ACC112 (cell line): ENCODE measurements around the gene TERB1.

Source experiments
- H2AFZ ChIP-seq: fragments of 200-600 bp; sonication (generic); one replicate; pipeline ENCODE4 v1.6.0; 2017; ENCODE audit warnings: antibody characterized with exemption, low read length; ENCODE audit not compliant: unreplicated experiment
- H3K27ac ChIP-seq: fragments of 200-600 bp; sonication (generic); 2 replicates; pipeline ENCODE4 v1.5.1; 2014; ENCODE audit warnings: low read depth, mild to moderate bottlenecking, antibody characterized with exemption, low read length, moderate library complexity
- H3K27me3 ChIP-seq: fragments of 200-600 bp; sonication (generic); 2 replicates; pipeline ENCODE4 v1.6.1; 2014; ENCODE audit warnings: mild to moderate bottlenecking, antibody characterized with exemption, low read length, moderate library complexity, mixed read lengths; ENCODE audit not compliant: insufficient read depth
- H3K36me3 ChIP-seq: fragments of 200-600 bp; sonication (generic); 2 replicates; pipeline ENCODE4 v1.6.1; 2016; ENCODE audit warnings: mild to moderate bottlenecking, antibody characterized with exemption, low read length, moderate library complexity, mixed read lengths; ENCODE audit not compliant: insufficient read depth
- H3K4me1 ChIP-seq: fragments of 200-600 bp; sonication (generic); one replicate; pipeline ENCODE4 v1.6.1; 2016; ENCODE audit warnings: low read length, mixed read lengths; ENCODE audit not compliant: insufficient read depth, unreplicated experiment, control insufficient read depth
- H3K4me3 ChIP-seq: fragments of 200-600 bp; sonication (generic); 2 replicates; pipeline ENCODE4 v1.5.1; 2014; ENCODE audit warnings: mild to moderate bottlenecking, low read depth, low read length
- H3K79me2 ChIP-seq: fragments of 200-600 bp; sonication (generic); one replicate; pipeline ENCODE4 v1.6.0; 2016; ENCODE audit warnings: low read length; ENCODE audit not compliant: control insufficient read depth, unreplicated experiment, insufficient read depth

Gene TERB1

DNA sequence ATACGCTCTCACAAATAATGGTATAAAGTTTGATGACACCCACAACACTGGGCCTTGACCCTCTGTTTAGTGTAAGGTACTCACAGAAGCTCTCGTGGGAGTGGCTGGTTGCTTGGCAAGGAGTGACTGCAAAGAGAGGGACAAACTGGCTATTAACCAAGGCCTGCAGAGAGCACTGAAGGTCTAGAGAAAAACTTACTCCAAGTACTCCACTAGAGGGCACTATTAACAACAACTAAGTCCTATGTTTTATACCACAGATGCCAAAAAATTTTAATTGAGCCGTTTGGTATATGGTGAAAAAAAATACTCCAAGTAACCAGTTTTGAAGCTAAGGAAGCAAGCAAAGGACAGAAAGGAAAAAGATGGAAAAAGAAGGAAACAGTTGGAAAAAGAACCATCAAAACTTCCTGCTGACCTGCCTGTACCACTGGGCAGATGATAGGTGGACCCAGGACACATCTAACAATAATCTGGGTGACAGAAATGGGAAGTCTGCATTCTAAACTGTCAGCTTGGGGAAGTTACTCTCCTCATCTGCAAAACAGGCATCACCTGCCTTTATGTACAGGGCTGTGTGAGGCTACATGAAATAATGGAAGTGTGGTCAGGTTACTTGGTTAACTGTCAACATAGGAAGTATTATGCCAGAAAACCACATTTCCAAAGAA, 73.1 kb downstream of the TERB1 start:
- Histone ChIP-seq H3K4me1 (no peaks in the 10 kb centered on the region), H3K27me3 (no peaks in the 10 kb centered on the region), H3K27ac (no peak overlapping the region), H3K36me3 (peaks cover 58% of the 10 kb centered on the region), H3K79me2 (no peaks in the 10 kb centered on the region), H3K4me3 (no peak overlapping the region), H2AFZ (no peak overlapping the region)

DNA sequence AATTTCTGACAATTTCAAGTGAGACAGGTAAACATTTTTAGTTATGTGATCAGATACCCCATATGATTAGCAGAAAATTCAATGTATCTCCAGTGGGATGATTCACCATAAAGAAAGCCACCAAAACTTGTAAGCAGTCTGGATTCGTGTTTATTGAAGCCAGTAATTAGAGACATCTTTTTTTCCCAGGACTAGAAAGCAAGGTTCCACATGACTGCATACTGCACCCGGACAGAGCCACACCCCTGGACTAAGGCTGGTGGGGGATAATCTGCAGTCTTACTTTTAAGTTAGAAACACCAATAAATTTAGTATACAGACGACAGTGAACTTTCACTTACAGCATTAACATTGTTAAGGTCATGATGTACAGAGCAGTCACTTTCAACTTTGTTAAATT, 80.6 kb downstream of the TERB1 start:
- Histone ChIP-seq H3K4me1 (no peaks in the 10 kb centered on the region), H3K27me3 (no peaks in the 10 kb centered on the region), H3K36me3 (peaks cover 27% of the 10 kb centered on the region), H3K4me3 (no peak overlapping the region), H2AFZ (no peak overlapping the region), H3K27ac (no peak overlapping the region), H3K79me2 (no peaks in the 10 kb centered on the region)

DNA sequence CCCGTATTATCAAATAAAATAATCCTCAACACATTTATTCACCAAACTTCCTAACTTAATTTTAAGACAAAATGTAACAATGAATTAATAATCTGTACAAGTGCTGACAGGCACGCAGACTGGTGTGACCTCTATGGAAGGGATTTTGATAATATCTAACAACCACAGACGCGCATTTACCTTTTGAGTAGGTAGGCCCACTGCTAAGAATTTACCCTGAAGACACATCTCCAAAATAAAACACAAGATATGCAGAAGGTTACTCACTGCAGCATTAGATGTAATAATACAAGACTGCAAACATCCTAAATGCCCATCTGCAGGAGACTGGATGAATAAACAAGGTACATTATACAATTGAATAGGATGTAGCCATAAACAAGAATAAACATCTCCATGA, 82.1 kb downstream of the TERB1 start:
- no peak overlapping the region for H3K27ac ChIP-seq
- no peak overlapping the region for H3K4me3 ChIP-seq
- peaks cover 22% of the 10 kb centered on the region for H3K36me3 ChIP-seq
- no peaks in the 10 kb centered on the region for H3K27me3 ChIP-seq
- no peaks in the 10 kb centered on the region for H3K79me2 ChIP-seq
- no peak overlapping the region for H2AFZ ChIP-seq
- H3K4me1 ChIP-seq = no peaks in the 10 kb centered on the region

DNA sequence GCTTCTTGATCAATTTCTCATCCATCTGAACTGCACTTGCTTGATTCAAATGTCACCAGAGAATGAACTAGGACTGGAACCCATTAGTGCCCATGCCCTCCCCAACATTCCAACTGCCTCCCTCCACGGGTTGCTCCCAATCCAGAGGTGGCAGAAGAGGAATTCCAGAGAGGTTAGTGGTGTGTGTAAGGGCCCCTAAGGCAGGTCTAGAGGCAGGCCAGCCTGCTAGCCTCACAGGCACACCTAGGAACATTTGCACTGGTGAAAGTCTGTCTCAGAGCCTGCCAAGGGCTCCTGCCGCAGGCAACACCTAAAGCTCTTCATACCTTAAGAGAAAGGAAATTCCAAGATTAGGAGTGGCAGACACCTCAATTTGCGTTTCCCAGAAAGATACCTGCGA, 83.6 kb downstream of the TERB1 start:
- Histone ChIP-seq H3K4me3 (no peak overlapping the region), H2AFZ (no peak overlapping the region), H3K27ac (no peak overlapping the region), H3K79me2 (no peaks in the 10 kb centered on the region), H3K27me3 (no peaks in the 10 kb centered on the region), H3K36me3 (peaks cover 8% of the 10 kb centered on the region; the same call in 1 of the 2 replicates), H3K4me1 (no peaks in the 10 kb centered on the region)

DNA sequence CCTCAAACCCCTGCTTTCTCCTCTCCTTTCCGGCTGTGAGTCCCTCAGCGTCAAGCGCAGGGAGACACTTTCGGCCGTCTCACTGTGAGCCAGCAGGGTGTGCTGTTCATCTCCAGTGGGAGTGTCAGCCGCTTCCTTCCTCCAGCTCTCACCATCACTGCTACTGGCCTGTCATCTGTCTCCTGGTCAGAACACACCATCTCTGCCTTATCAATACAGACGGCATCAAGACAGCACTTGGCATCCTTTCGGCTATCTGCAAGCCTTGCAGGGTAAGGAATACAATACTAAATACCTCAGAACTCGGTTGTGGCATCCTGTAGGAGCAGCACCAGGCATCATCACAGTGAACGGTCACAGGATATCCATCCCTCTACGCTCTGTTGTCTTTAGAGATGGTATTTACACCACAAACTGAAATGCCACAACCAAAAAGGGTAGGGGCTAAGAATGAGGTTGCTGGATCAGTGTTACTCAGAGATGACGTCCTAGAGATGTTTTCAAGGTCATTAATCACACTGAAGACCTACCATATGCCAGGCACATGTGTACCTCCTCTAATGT, 84.2 kb downstream of the TERB1 start:
- Histone ChIP-seq H3K27me3 (no peaks in the 10 kb centered on the region), H3K4me3 (no peak overlapping the region), H2AFZ (no peak overlapping the region), H3K79me2 (no peaks in the 10 kb centered on the region), H3K36me3 (peaks cover 3% of the 10 kb centered on the region; the same call in 1 of the 2 replicates), H3K4me1 (no peaks in the 10 kb centered on the region), H3K27ac (no peak overlapping the region)

DNA sequence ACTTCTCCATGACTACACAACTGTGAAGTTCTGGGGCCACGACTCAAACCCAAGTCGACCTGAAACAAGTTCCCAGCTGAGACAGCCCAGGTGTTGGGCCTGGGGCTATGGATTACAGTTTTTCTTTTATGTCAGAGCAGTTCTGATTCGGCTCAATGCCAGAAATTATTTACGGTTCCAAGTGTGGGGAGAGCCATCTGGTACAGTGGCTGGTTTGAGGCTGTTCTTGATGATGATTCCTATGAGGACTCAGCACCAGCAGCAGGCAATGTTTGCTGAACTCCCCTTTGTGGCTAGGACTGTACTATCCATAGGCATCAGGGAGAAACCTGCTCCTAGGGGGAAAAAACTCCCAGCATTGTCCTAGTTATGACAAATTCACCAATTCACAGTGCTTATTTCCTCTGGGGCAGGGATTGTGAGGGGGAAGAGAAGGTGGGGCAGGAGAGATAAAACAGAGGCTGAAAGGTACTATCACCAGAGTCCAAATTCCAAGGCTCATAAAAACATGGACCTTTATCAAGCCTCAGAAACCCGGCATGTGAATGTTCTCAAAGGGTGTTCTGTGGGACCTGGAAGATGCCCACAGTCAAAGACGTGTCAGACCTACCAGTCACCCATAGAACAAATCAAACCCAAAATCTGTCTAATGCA, 86.6 kb downstream of the TERB1 start:
- Histone ChIP-seq H3K4me3 (no peak overlapping the region), H3K79me2 (no peaks in the 10 kb centered on the region), H3K36me3 (no peaks in the 10 kb centered on the region; the same call in 1 of the 2 replicates)

DNA sequence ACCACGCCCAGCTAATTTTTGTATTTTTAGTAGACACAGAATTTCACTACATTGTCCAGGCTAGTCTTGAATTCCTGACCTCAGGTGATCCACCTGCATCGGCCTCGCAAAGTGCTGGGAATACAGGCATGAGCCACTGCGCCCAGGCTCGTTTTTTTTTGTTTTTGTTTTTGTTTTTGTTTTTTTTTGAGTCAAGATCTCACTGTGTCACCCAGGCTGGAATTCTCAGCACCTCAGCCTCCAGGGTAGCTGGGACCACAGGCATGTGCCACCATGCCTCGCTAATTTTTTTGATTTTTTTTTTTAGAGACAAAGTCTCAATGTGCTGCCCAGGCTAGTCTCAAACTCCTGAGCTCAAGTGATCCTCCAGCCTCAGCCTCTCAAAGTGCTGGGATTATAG, 87.3 kb downstream of the TERB1 start:
- no peaks in the 10 kb centered on the region for H3K79me2 ChIP-seq
- no peaks in the 10 kb centered on the region for H3K36me3 ChIP-seq
- H3K4me3 ChIP-seq = no peak overlapping the region
- no peaks in the 10 kb centered on the region for H3K27me3 ChIP-seq
- H2AFZ ChIP-seq = no peak overlapping the region
- no peaks in the 10 kb centered on the region for H3K4me1 ChIP-seq
- H3K27ac ChIP-seq = no peak overlapping the region

More for the DNA sequence above, 86.6 kb downstream of the TERB1 start:
- H2AFZ ChIP-seq = no peak overlapping the region
- no peaks in the 10 kb centered on the region for H3K4me1 ChIP-seq
- no peak overlapping the region for H3K27ac ChIP-seq
- no peaks in the 10 kb centered on the region for H3K27me3 ChIP-seq

DNA sequence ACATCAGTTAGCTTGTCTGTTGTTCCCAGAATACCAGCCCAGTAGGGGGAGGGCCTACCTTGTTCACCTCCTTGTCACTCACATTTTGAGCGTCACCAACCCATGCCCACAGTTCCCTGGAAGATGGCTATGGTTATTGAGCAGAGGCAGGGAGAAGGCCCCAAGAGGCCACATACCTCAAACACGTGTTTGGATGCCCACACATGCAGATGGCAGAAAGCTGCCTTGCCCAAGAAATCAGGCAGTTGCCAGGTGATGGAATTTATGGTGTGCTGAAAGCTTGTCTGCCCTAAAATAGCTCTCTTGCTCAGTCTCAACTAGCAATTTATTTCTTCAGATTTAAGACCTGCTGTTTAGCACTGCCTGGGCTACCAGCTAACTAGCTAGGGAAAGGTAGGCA, 88.3 kb downstream of the TERB1 start:
- H3K4me3 ChIP-seq = no peak overlapping the region
- H3K36me3 ChIP-seq = no peaks in the 10 kb centered on the region
- H2AFZ ChIP-seq = no peak overlapping the region
- no peaks in the 10 kb centered on the region for H3K27me3 ChIP-seq
- H3K4me1 ChIP-seq = no peaks in the 10 kb centered on the region
- no peak overlapping the region for H3K27ac ChIP-seq
- H3K79me2 ChIP-seq = no peaks in the 10 kb centered on the region

DNA sequence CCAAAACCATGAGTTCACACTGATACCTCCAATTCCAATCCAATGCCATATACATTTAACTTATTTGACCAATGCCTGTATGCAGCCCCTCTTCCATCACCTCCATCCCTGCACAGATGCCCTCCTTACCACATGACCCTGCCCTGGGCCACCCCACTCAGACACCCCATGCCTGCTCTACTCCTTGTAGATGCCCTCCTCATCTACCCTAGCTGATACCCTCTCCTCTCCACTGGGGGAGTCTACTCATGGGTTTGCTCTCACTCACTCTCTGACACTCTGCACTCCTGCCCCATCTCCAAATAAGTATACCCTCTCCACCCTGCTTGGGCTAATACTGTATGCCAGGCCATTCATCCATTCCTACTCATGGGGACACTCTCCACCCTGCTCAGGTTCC, 88.9 kb downstream of the TERB1 start:
- Histone ChIP-seq H3K4me3 (no peak overlapping the region), H3K4me1 (no peaks in the 10 kb centered on the region), H3K27me3 (no peaks in the 10 kb centered on the region), H3K79me2 (no peaks in the 10 kb centered on the region), H3K27ac (no peak overlapping the region), H3K36me3 (no peaks in the 10 kb centered on the region), H2AFZ (no peak overlapping the region)

DNA sequence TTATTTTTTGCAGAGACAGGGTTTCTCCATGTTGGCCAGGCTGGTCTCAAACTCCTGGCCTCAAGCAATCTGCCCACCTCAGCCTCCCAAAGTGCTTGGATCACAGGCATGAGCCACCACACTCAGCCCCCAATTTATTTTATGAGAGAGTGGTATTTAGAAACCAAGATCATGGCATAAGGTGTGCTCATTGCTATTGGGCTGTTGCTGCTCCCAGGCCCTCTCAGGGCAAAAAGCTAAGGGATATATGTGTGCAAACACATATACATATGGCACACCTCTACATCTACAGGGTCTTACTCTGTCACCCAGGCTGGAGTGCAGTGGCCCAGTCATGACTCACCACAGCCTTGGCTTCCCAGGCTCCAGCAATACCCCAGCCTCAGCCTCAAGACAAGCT, 89.8 kb downstream of the TERB1 start:
- Histone ChIP-seq H3K4me1 (no peaks in the 10 kb centered on the region), H2AFZ (no peak overlapping the region), H3K36me3 (no peaks in the 10 kb centered on the region)

DNA sequence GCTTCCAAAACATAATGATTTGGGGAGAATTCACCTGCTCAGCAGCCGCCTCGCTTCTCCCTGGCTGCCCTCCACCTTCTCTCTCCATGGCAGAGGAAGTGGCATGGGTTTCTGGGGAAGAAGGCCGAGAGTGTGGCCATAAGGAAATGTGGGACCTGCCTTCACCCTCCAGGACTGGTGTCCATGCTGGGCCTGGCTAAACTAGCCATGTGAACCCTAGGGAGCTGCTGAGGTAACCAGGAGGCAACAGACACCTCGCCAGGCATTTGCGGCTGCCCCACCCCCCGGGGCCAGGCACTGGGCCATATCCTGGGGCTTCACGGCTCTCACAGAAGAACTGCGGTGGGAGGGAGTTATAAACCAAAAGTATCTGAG, 94.9 kb downstream of the TERB1 start:
- Histone ChIP-seq H3K4me1 (peaks cover 5% of the 10 kb centered on the region), H2AFZ (no peak overlapping the region), H3K79me2 (no peaks in the 10 kb centered on the region), H3K27ac (no peak overlapping the region), H3K4me3 (no peak overlapping the region), H3K36me3 (no peaks in the 10 kb centered on the region), H3K27me3 (no peaks in the 10 kb centered on the region)

More for the DNA sequence above, 89.8 kb downstream of the TERB1 start:
- H3K27me3 ChIP-seq = no peaks in the 10 kb centered on the region
- H3K4me3 ChIP-seq = no peak overlapping the region
- H3K79me2 ChIP-seq = no peaks in the 10 kb centered on the region
- no peak overlapping the region for H3K27ac ChIP-seq
